Measurements from ENCODE around the gene METTL26.

Gene METTL26

GRCh38 chr16:642189-643049 lies 6.3 kb upstream of the METTL26 start:
- 2% methylated on average over 45 of the region's 72 CpGs for WGBS (ENCODE audit: insufficient coverage)

GRCh38 chr16:641326-642188 lies 5.5 kb upstream of the METTL26 start, which contains the start of gene MCRIP2:
MCRIP2 (plus strand) TSS chr16:641828; CDS start chr16:641992, 164 bp downstream.
- Histone ChIP-seq H3K27me3 (replicated peaks in 2 of 5; ENCODE audit: control insufficient read depth in 4 of 5, insufficient read depth in 5 of 5, low read length in 4 of 5) (no peaks in the 10 kb centered on the region), H3K27ac (ENCODE audit: insufficient read depth in 1 of 2, low read depth in 1 of 2, low read length in 2 of 2, poor library complexity in 1 of 2, severe bottlenecking in 2 of 2) (peak within 1 kb of the TSS in 1 of 2 experiments; percentile 73), H3K36me3 (ENCODE audit: control insufficient read depth in 4 of 4, insufficient read depth in 4 of 4, low read length in 3 of 4) (peaks cover 0 to 4% (median 0%) of the 10 kb centered on the region in 4 experiments), H3K4me3 (ENCODE audit: control insufficient read depth in 1 of 7, extremely low read depth in 1 of 7, insufficient read depth in 4 of 7, low read depth in 2 of 7, low read length in 6 of 7) (peak within 1 kb of the TSS; percentile 39 to 79 (median 69)), H3K9me3 (ENCODE audit: control extremely low read depth in 1 of 5, control insufficient read depth in 4 of 5, insufficient read depth in 2 of 5, low read depth in 1 of 5, low read length in 4 of 5) (no peaks in the 10 kb centered on the region), H3K4me1 (ENCODE audit: control extremely low read depth in 1 of 4, control insufficient read depth in 4 of 4, insufficient read depth in 4 of 4, low read length in 3 of 4) (peaks cover 0 to 36% (median 32%) of the 10 kb centered on the region in 4 experiments)
- ChIA-PET CTCF (interaction anchor here (1.6 kb wide), 1 partner anchor 21 kb away, joined by 3 read pairs; no protein-coding TSS in a partner anchor), POLR2A (no interaction called here)
- whole genome bisulfite sequencing (ENCODE audit: insufficient coverage): 0% methylated on average over 42 of the region's 81 CpGs
- peak; percentile 37 to 57 (median 51) for DNase-seq

More at GRCh38 chr16:642189-643049, 6.3 kb upstream of the METTL26 start:
- Histone ChIP-seq H3K36me3 (ENCODE audit: control insufficient read depth in 4 of 4, insufficient read depth in 4 of 4, low read length in 3 of 4) (peaks cover 0 to 12% (median 0%) of the 10 kb centered on the region in 4 experiments), H3K4me1 (ENCODE audit: control extremely low read depth in 1 of 4, control insufficient read depth in 4 of 4, insufficient read depth in 4 of 4, low read length in 3 of 4) (peaks cover 0 to 35% (median 32%) of the 10 kb centered on the region in 4 experiments), H3K27ac (ENCODE audit: insufficient read depth in 1 of 2, low read depth in 1 of 2, low read length in 2 of 2, poor library complexity in 1 of 2, severe bottlenecking in 2 of 2) (no peak overlapping the region), H3K4me3 (ENCODE audit: control insufficient read depth in 1 of 7, extremely low read depth in 1 of 7, insufficient read depth in 4 of 7, low read depth in 2 of 7, low read length in 6 of 7) (peak overlapping the region; percentile 39 to 79 (median 69)), H3K9me3 (ENCODE audit: control extremely low read depth in 1 of 5, control insufficient read depth in 4 of 5, insufficient read depth in 2 of 5, low read depth in 1 of 5, low read length in 4 of 5) (no peaks in the 10 kb centered on the region), H3K27me3 (replicated peaks in 2 of 5; ENCODE audit: control insufficient read depth in 4 of 5, insufficient read depth in 5 of 5, low read length in 4 of 5) (no peaks in the 10 kb centered on the region)
- POLR2A ChIA-PET: no interaction called here
- CTCF ChIA-PET: interaction anchor here (1.2 to 1.6 kb wide), 2 partner anchors 20 to 26 kb away, joined by 3 read pairs; partner anchors contain the start of gene RHOT2
- DNase-seq: peak in 2 of 3 donors; percentile 25 to 35

- CTCF ChIA-PET: no interaction called here
- POLR2A ChIA-PET: no interaction called here
- Histone ChIP-seq H3K36me3 (ENCODE audit: control insufficient read depth in 4 of 4, insufficient read depth in 4 of 4, low read length in 3 of 4) (no peaks in the 10 kb centered on the region), H3K27ac (ENCODE audit: insufficient read depth in 1 of 2, low read depth in 1 of 2, low read length in 2 of 2, poor library complexity in 1 of 2, severe bottlenecking in 2 of 2) (peak overlapping the region in 1 of 2 experiments; percentile 73), H3K4me3 (ENCODE audit: control insufficient read depth in 1 of 7, extremely low read depth in 1 of 7, insufficient read depth in 4 of 7, low read depth in 2 of 7, low read length in 6 of 7) (peak overlapping the region in 2 of 7 experiments; percentile 75 to 79), H3K27me3 (replicated peaks in 2 of 5; ENCODE audit: control insufficient read depth in 4 of 5, insufficient read depth in 5 of 5, low read length in 4 of 5) (no peaks in the 10 kb centered on the region), H3K4me1 (ENCODE audit: control extremely low read depth in 1 of 4, control insufficient read depth in 4 of 4, insufficient read depth in 4 of 4, low read length in 3 of 4) (peaks cover 0 to 43% (median 37%) of the 10 kb centered on the region in 4 experiments), H3K9me3 (ENCODE audit: control extremely low read depth in 1 of 5, control insufficient read depth in 4 of 5, insufficient read depth in 2 of 5, low read depth in 1 of 5, low read length in 4 of 5) (no peaks in the 10 kb centered on the region)
- WGBS (ENCODE audit: insufficient coverage): 100% methylated on average over 1 of the region's 5 CpGs
- no peak for DNase-seq
Measured at GRCh38 chr16:640614-641013, 4.5 kb upstream of the METTL26 start.

- Histone ChIP-seq H3K9me3 (ENCODE audit: control extremely low read depth in 1 of 5, control insufficient read depth in 4 of 5, insufficient read depth in 2 of 5, low read depth in 1 of 5, low read length in 4 of 5) (no peaks in the 10 kb centered on the region), H3K4me3 (ENCODE audit: control insufficient read depth in 1 of 7, extremely low read depth in 1 of 7, insufficient read depth in 4 of 7, low read depth in 2 of 7, low read length in 6 of 7) (no peak overlapping the region), H3K27me3 (replicated peaks in 2 of 5; ENCODE audit: control insufficient read depth in 4 of 5, insufficient read depth in 5 of 5, low read length in 4 of 5) (no peaks in the 10 kb centered on the region), H3K4me1 (ENCODE audit: control extremely low read depth in 1 of 4, control insufficient read depth in 4 of 4, insufficient read depth in 4 of 4, low read length in 3 of 4) (peaks cover 0 to 52% (median 46%) of the 10 kb centered on the region in 4 experiments), H3K36me3 (ENCODE audit: control insufficient read depth in 4 of 4, insufficient read depth in 4 of 4, low read length in 3 of 4) (peaks cover 0 to 7% (median 5%) of the 10 kb centered on the region in 4 experiments), H3K27ac (ENCODE audit: insufficient read depth in 1 of 2, low read depth in 1 of 2, low read length in 2 of 2, poor library complexity in 1 of 2, severe bottlenecking in 2 of 2) (no peak overlapping the region)
- 98% methylated on average over 6 of the region's 9 CpGs for WGBS (ENCODE audit: insufficient coverage)
- POLR2A ChIA-PET: no interaction called here
- DNase-seq: no peak
- CTCF ChIA-PET: interaction anchor here (3.3 kb wide), 1 partner anchor 21 kb away, joined by 9 read pairs; no protein-coding TSS in a partner anchor
Measured at GRCh38 chr16:638836-639235, 2.7 kb upstream of the METTL26 start.

- CTCF ChIA-PET: interaction anchor here (3.3 kb wide), 1 partner anchor 22 kb away, joined by 9 read pairs; no protein-coding TSS in a partner anchor
- DNase-seq: no peak
- 94% methylated on average over 10 of the region's 15 CpGs for WGBS (ENCODE audit: insufficient coverage)
Measured at GRCh38 chr16:638034-638543, 2.0 kb upstream of the METTL26 start.

GRCh38 chr16:637081-638018 lies 1.2 kb upstream of the METTL26 start:
- peak overlapping the region; percentile 75 to 91 for H3K27ac ChIP-seq (ENCODE audit: insufficient read depth in 1 of 2, low read depth in 1 of 2, low read length in 2 of 2, poor library complexity in 1 of 2, severe bottlenecking in 2 of 2)
- peak in 2 of 3 donors; percentile 63 to 89 for DNase-seq
- ChIA-PET POLR2A (interaction anchor here (0.9 to 1.1 kb wide), 2 partner anchors 23 to 100 kb away, joined by 3 read pairs; no protein-coding TSS in a partner anchor), CTCF (interaction anchor here (0.7 to 3.3 kb wide), 6 partner anchors 12 to 52 kb away, joined by 3 to 9 read pairs (median 4); partner anchors contain the start of genes RHOT2 and WDR90)
- no peaks in the 10 kb centered on the region for H3K9me3 ChIP-seq (ENCODE audit: control extremely low read depth in 1 of 5, control insufficient read depth in 4 of 5, insufficient read depth in 2 of 5, low read depth in 1 of 5, low read length in 4 of 5)
- H3K4me3 ChIP-seq (ENCODE audit: control insufficient read depth in 1 of 7, extremely low read depth in 1 of 7, insufficient read depth in 4 of 7, low read depth in 2 of 7, low read length in 6 of 7): peak overlapping the region; percentile 81 to 96 (median 86)
- WGBS (ENCODE audit: insufficient coverage): 17% methylated on average over 36 of the region's 53 CpGs
- H3K4me1 ChIP-seq (ENCODE audit: control extremely low read depth in 1 of 4, control insufficient read depth in 4 of 4, insufficient read depth in 4 of 4, low read length in 3 of 4): peaks cover 0 to 42% (median 38%) of the 10 kb centered on the region in 4 experiments
- peaks cover 0 to 22% (median 14%) of the 10 kb centered on the region in 4 experiments for H3K36me3 ChIP-seq (ENCODE audit: control insufficient read depth in 4 of 4, insufficient read depth in 4 of 4, low read length in 3 of 4)
- H3K27me3 ChIP-seq (replicated peaks in 2 of 5; ENCODE audit: control insufficient read depth in 4 of 5, insufficient read depth in 5 of 5, low read length in 4 of 5): no peaks in the 10 kb centered on the region

More at GRCh38 chr16:638034-638543, 2.0 kb upstream of the METTL26 start:
- Histone ChIP-seq H3K9me3 (ENCODE audit: control extremely low read depth in 1 of 5, control insufficient read depth in 4 of 5, insufficient read depth in 2 of 5, low read depth in 1 of 5, low read length in 4 of 5) (no peaks in the 10 kb centered on the region), H3K27ac (ENCODE audit: insufficient read depth in 1 of 2, low read depth in 1 of 2, low read length in 2 of 2, poor library complexity in 1 of 2, severe bottlenecking in 2 of 2) (no peak overlapping the region), H3K36me3 (ENCODE audit: control insufficient read depth in 4 of 4, insufficient read depth in 4 of 4, low read length in 3 of 4) (peaks cover 0 to 14% (median 11%) of the 10 kb centered on the region in 4 experiments), H3K4me1 (ENCODE audit: control extremely low read depth in 1 of 4, control insufficient read depth in 4 of 4, insufficient read depth in 4 of 4, low read length in 3 of 4) (peaks cover 0 to 49% (median 45%) of the 10 kb centered on the region in 4 experiments), H3K4me3 (ENCODE audit: control insufficient read depth in 1 of 7, extremely low read depth in 1 of 7, insufficient read depth in 4 of 7, low read depth in 2 of 7, low read length in 6 of 7) (no peak overlapping the region), H3K27me3 (replicated peaks in 2 of 5; ENCODE audit: control insufficient read depth in 4 of 5, insufficient read depth in 5 of 5, low read length in 4 of 5) (no peaks in the 10 kb centered on the region)
- POLR2A ChIA-PET: no interaction called here
